ENCODE measurements around the gene RXFP4.

The RXFP4 gene

DNA sequence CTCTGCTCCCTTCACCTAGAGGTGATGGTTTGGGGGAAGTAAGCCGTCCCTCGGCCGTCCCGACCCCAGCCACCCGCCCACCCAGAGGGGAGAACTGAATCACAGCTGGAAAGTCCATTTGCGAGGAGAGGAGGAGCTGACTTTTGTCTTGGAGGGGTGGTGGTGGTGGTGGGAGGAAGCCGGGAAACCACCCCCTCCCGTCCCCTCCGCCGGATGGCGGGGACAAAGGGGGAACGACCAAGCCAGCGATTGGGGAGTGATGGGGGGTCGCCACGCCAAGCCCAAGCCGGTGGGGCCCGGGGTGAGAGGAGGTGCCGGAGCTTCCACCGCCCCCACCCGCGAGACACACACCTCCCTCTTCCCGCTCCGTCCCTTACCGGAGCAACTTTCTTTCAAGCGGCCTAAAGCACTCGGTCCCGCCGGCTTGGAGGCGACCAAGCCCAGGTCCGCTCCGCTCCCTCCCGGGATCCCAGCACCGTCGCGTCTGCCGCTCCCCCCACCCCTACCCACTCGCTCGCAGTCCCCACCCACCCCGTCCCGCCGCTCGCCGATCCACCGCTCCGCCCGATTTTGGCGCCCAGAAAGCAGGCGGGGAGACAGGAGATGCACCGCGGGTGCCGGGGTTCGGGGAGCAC lies 36.4 kb downstream of the RXFP4 start:
- peak overlapping the region; percentile 80 for H3K4me3 ChIP-seq (ENCODE audit: low read length)
- peak; percentile 32 for DNase-seq (ENCODE audit: low read depth)
- TF ChIP-seq, protein P1, sequence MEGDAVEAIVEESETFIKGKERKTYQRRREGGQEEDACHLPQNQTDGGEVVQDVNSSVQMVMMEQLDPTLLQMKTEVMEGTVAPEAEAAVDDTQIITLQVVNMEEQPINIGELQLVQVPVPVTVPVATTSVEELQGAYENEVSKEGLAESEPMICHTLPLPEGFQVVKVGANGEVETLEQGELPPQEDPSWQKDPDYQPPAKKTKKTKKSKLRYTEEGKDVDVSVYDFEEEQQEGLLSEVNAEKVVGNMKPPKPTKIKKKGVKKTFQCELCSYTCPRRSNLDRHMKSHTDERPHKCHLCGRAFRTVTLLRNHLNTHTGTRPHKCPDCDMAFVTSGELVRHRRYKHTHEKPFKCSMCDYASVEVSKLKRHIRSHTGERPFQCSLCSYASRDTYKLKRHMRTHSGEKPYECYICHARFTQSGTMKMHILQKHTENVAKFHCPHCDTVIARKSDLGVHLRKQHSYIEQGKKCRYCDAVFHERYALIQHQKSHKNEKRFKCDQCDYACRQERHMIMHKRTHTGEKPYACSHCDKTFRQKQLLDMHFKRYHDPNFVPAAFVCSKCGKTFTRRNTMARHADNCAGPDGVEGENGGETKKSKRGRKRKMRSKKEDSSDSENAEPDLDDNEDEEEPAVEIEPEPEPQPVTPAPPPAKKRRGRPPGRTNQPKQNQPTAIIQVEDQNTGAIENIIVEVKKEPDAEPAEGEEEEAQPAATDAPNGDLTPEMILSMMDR (IDR thresholded peaks at IDR 0.05; ENCODE audit: insufficient read depth, low read depth, low read length, missing control alignments): no peak

DNA sequence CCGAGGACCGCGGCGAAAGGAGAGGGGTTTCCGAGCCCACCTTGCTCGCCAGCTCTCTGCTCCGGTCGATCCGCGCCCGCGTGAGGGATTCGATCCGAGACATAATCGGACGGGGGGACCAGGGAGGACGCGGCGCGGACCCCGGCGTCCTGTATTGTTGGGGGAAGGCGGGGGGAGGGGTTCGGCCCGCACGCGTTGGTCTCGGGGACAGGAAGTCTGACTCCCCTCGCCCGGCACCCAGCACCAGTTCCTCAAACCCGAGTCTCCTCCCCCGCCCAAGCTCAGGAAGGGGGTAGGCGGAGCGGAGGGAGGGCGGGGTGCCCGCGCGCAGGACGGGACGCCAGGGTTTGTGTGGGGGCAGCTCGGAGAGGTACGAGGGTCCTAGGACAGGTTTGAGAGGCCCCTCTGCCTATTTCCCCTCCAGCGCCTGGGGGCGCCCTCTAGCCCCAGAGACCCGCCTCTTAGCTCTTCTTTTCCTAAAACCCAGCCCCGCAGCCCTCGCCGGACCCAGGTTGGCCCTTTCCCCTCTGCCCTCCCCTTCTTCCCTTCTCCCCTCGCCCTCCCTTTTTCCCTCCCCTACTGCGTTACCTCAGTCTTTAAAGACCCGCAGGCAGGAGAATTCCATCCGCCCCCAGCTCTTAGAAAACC lies 37.0 kb downstream of the RXFP4 start, which contains the start of gene ARHGEF2:
Gene ARHGEF2, minus strand, starts transcription at position 223 of the 648 bp plus-strand sequence. Its CDS starts 120 bp downstream, at position 103.
- TF ChIP-seq, protein P1 (IDR thresholded peaks at IDR 0.05; ENCODE audit: insufficient read depth, low read depth, low read length, missing control alignments): no peak
- DNase-seq (ENCODE audit: low read depth): peak; percentile 66
- peak within 1 kb of the TSS; percentile 80 for H3K4me3 ChIP-seq (ENCODE audit: low read length)

DNA sequence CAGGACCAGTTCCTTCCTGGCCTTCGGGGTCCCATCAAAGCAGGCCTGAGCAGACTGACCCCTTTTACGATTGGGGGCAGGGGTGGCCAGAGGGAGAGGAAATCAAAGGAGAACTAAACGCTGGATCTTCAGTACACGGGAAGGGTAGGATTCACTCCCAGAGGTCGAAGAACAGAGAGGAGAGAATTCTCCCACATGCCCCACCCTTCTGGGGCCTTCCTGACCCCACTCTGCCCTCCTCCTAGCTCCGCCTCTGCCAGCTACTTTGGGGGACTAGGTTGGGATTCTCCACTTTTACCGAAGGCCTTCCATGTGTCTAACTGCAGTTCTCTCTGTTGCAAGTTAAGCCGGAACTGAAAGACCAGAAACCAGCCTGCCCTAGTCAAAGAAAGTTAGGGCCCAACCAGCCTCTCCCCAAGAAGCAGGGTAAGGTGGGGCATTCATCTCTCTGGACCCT lies 37.6 kb downstream of the RXFP4 start:
- TF ChIP-seq, protein P1 (IDR thresholded peaks at IDR 0.05; ENCODE audit: insufficient read depth, low read depth, low read length, missing control alignments): no peak
- DNase-seq (ENCODE audit: low read depth): no peak
- H3K4me3 ChIP-seq (ENCODE audit: low read length): peak overlapping the region; percentile 80

DNA sequence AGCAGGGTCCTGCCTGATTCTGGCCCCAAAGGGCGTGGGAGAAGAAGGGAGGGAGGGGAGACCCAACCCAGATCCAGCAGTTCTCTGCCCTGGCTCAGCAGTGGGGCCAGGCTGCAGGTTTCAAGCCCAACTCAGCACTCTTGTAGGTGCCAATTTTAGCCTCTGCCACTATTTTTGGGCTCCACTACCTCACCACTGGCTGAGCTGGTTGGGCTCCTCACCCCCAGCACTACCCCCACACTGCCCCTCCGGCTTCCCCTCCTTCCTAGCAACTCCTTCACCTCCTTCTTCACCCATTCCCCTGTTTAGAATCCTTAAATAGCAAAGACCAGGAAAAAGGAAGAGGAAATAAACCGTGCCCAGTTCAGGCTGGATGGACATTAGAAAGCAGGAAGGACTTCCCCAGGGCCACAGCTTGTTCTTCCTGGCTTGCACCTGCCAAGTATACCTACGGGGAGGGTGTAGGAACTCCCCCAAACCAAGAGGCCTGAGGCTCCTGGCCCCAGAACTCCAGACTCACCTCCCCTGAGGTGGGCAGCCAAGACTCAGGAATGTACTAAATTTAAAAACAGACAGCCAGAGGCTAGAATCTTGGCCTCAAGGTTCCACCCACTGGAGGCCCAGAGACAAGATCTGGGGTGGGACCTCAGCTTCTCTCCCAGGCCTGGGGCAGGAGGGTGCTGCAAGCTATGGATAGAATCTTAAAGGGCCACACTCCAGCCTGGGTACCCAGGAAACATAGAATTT lies 38.3 kb downstream of the RXFP4 start:
- no peak for DNase-seq (ENCODE audit: low read depth)
- TF ChIP-seq, protein P1 (IDR thresholded peaks at IDR 0.05; ENCODE audit: insufficient read depth, low read depth, low read length, missing control alignments): no peak
- peak overlapping the region; percentile 80 for H3K4me3 ChIP-seq (ENCODE audit: low read length)

DNA sequence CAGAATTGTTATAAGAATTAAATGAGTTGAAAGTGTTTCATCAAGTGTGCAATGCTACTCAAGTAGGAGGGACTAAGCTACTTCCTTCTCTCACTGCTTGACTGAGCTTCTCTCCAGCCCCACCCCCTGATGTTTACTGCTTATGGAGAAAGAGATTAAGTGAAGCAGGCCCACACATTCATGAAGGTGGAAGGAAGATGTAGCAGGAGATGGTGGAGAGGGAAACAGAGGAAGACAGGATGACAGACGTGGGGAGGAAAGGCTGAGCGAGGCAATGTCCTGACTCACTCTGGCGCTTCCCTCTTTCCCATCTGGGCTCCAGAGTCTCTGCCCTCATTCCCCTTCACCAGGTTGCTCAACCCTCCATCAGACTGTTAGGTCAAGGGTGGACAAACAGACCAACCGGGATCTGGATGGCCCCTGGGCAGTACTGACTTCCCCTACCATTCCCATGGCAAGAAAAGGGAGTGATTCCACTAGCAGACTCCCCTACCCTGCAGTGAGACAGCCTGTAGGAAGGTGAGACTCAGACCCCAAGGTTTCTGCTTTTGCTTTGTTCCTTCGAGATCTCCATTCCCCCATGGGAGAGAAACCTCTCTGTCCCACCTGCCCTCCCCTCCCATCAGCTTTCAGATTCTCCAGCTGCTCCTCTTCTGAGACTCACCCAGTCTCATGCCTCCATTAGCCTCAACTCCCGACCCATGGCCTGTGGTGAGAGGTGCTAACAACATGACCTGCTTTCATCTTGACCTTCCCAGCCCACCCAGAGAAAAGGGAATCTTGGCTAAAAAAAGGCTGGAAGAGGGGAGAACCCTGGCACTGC lies 40.0 kb downstream of the RXFP4 start:
- peak; percentile 70 for DNase-seq (ENCODE audit: low read depth)
- TF ChIP-seq, protein P1 (IDR thresholded peaks at IDR 0.05; ENCODE audit: insufficient read depth, low read depth, low read length, missing control alignments): no peak
- H3K4me3 ChIP-seq (ENCODE audit: low read length): no peak overlapping the region

DNA sequence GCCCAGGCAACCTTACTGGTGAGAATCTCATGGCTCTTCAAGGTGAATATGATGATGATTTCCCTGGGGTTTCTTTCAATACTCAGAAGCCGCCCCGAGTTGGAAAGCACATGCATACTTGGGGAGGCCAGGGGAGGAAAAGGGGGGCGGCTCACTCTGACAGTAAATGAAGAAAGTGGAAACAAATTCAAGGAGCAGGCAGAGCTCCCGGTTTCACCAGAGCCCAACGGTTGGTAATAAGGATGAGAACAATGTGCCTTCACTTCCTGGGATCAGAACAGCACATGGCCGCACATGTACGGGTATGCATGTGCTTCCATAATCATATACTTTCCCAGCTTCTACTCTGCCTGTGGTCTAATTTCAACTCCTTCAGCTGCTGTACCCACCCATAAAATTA lies 40.7 kb downstream of the RXFP4 start:
- no peak for DNase-seq (ENCODE audit: low read depth)
- H3K4me3 ChIP-seq (ENCODE audit: low read length): no peak overlapping the region
- TF ChIP-seq, protein P1 (IDR thresholded peaks at IDR 0.05; ENCODE audit: insufficient read depth, low read depth, low read length, missing control alignments): no peak
